OCI-LY7 (cell line): ENCODE data around the gene MRS2.

Source experiments
- CTCF ChIP-seq: fragments of 200-600 bp; sonication (generic); conservative IDR thresholded peaks from 2 replicates; pipeline ENCODE4 v1.5.1; 2014; ENCODE audit warnings: mild to moderate bottlenecking, antibody characterized with exemption, low read length, moderate library complexity, mixed read lengths
- EZH2phosphoT487 ChIP-seq: fragments of 200-600 bp; sonication (generic); IDR thresholded peaks from 2 replicates; pipeline ENCODE4 v1.6.1; 2018; ENCODE audit warnings: low read depth, borderline replicate concordance, mild to moderate bottlenecking, mixed run types, antibody characterized with exemption, low read length, moderate library complexity, mixed read lengths

- TF ChIP-seq CTCF = no peak
- no peak for TF ChIP-seq EZH2phosphoT487
Measured at GRCh38 chr6:24412294-24412693, 9.6 kb downstream of the MRS2 start.
